ENCODE results near the gene GRID2. TPM values are rescaled to one million over a fixed set of nuclear protein-coding genes. Genes with fewer than 3 reads are reported as not detected.

The GRID2 gene
- polyA plus RNA-seq, 1 donor (not counting 4 experiments of a cell fraction or from before 2014, with no cell fraction given), result not detected

GRCh38 chr4:92843784-92844183 is 540.0 kb downstream of the GRID2 start:
- no peak overlapping the region for H3K27ac ChIP-seq (ENCODE audit: control insufficient read depth, insufficient read depth, low read length)
- no peak overlapping the region for H3K4me3 ChIP-seq (ENCODE audit: control insufficient read depth in 2 of 3, extremely low read depth in 1 of 3, insufficient read depth in 2 of 3, low read depth in 1 of 3, low read length in 3 of 3)
- FAIRE-seq (no peak), DNase-seq (ENCODE audit: low read depth, low spot score) (no peak)
- H4K20me1 ChIP-seq (ENCODE audit: control insufficient read depth, extremely low read depth, insufficient read depth, low read length), result no peaks in the 10 kb centered on the region
- no peaks in the 10 kb centered on the region for H3K27me3 ChIP-seq (ENCODE audit: control insufficient read depth, extremely low read depth, insufficient read depth, low read length)
- no peak overlapping the region for H2AFZ ChIP-seq (ENCODE audit: control insufficient read depth, low read length)
- H3K4me1 ChIP-seq (ENCODE audit: control insufficient read depth, extremely low read depth, insufficient read depth, low read length), result no peaks in the 10 kb centered on the region
- dilution Hi-C loops (cut with MboI; ENCODE audit: extremely low pct_ligation_motif_present, low sequenced_read_pairs), result no loop called here
- H3K9ac ChIP-seq (ENCODE audit: control insufficient read depth, extremely low read depth, insufficient read depth, low read length), result no peak overlapping the region
- no peaks in the 10 kb centered on the region for H3K79me2 ChIP-seq (ENCODE audit: control insufficient read depth, insufficient read depth, low read length)
- no peaks in the 10 kb centered on the region for H3K9me1 ChIP-seq (ENCODE audit: control insufficient read depth, extremely low read depth, insufficient read depth, low read length)
- H3K4me2 ChIP-seq (ENCODE audit: control insufficient read depth, extremely low read depth, insufficient read depth, low read depth, low read length), result no peak overlapping the region
- H3K36me3 ChIP-seq (ENCODE audit: control insufficient read depth in 2 of 2, extremely low read depth in 1 of 2, insufficient read depth in 2 of 2, low read length in 2 of 2), result no peaks in the 10 kb centered on the region
- TF ChIP-seq EZH2 (IDR thresholded peaks at IDR 0.05; ENCODE audit: low read length) (no peak), CTCF (optimal IDR thresholded peaks at IDR 0.05 in 1 of 3, IDR thresholded peaks at IDR 0.05 in 1 of 3, conservative IDR thresholded peaks at IDR 0.05 in 1 of 3; ENCODE audit: extremely low read depth in 1 of 3, insufficient read depth in 2 of 3, low read length in 3 of 3) (no peak)
- H3K9me3 ChIP-seq (ENCODE audit: control insufficient read depth, low read depth, low read length), result no peaks in the 10 kb centered on the region

GRCh38 chr4:92847026-92847425 is 543.3 kb downstream of the GRID2 start:
- H3K9me3 ChIP-seq (ENCODE audit: control insufficient read depth, low read depth, low read length), result no peaks in the 10 kb centered on the region
- TF ChIP-seq EZH2 (IDR thresholded peaks at IDR 0.05; ENCODE audit: low read length) (no peak), CTCF (optimal IDR thresholded peaks at IDR 0.05 in 1 of 3, IDR thresholded peaks at IDR 0.05 in 1 of 3, conservative IDR thresholded peaks at IDR 0.05 in 1 of 3; ENCODE audit: extremely low read depth in 1 of 3, insufficient read depth in 2 of 3, low read length in 3 of 3) (no peak)
- FAIRE-seq, result no peak

More at GRCh38 chr4:92847026-92847425, 543.3 kb downstream of the GRID2 start:
- Histone ChIP-seq H3K9me1 (ENCODE audit: control insufficient read depth, extremely low read depth, insufficient read depth, low read length) (no peaks in the 10 kb centered on the region), H2AFZ (ENCODE audit: control insufficient read depth, low read length) (no peak overlapping the region), H4K20me1 (ENCODE audit: control insufficient read depth, extremely low read depth, insufficient read depth, low read length) (no peaks in the 10 kb centered on the region), H3K4me3 (ENCODE audit: control insufficient read depth in 2 of 3, extremely low read depth in 1 of 3, insufficient read depth in 2 of 3, low read depth in 1 of 3, low read length in 3 of 3) (no peak overlapping the region), H3K9ac (ENCODE audit: control insufficient read depth, extremely low read depth, insufficient read depth, low read length) (no peak overlapping the region), H3K79me2 (ENCODE audit: control insufficient read depth, insufficient read depth, low read length) (no peaks in the 10 kb centered on the region), H3K4me1 (ENCODE audit: control insufficient read depth, extremely low read depth, insufficient read depth, low read length) (no peaks in the 10 kb centered on the region), H3K4me2 (ENCODE audit: control insufficient read depth, extremely low read depth, insufficient read depth, low read depth, low read length) (no peak overlapping the region), H3K36me3 (ENCODE audit: control insufficient read depth in 2 of 2, extremely low read depth in 1 of 2, insufficient read depth in 2 of 2, low read length in 2 of 2) (no peaks in the 10 kb centered on the region), H3K27me3 (ENCODE audit: control insufficient read depth, extremely low read depth, insufficient read depth, low read length) (no peaks in the 10 kb centered on the region), H3K27ac (ENCODE audit: control insufficient read depth, insufficient read depth, low read length) (no peak overlapping the region)
- dilution Hi-C loops (cut with MboI; ENCODE audit: extremely low pct_ligation_motif_present, low sequenced_read_pairs), result no loop called here
- no peak for DNase-seq (ENCODE audit: low read depth, low spot score)
